ENCODE data around the gene OR14J1.

OR14J1 gene

GRCh38 chr6:29354980-29355379 is 53.5 kb downstream of the OR14J1 start:
- no peak for TF ChIP-seq CTCF (conservative IDR thresholded peaks at IDR 0.05; ENCODE audit: low read depth, low read length)

GRCh38 chr6:29355603-29356002 is 54.1 kb downstream of the OR14J1 start:
- TF ChIP-seq CTCF (conservative IDR thresholded peaks at IDR 0.05; ENCODE audit: low read depth, low read length) = no peak
- DNase-seq (ENCODE audit: low read depth) = no peak
- no peak overlapping the region for H3K4me3 ChIP-seq (ENCODE audit: low read length)

More at GRCh38 chr6:29354980-29355379, 53.5 kb downstream of the OR14J1 start:
- DNase-seq (ENCODE audit: low read depth) = no peak
- H3K4me3 ChIP-seq (ENCODE audit: low read length) = no peak overlapping the region

Data from retinal pigment epithelial cell (primary cell).